A549 (cell line): Measurements from ENCODE around the gene RAB9A.

Source experiments
- CBX2 ChIP-seq: fragments of 200-600 bp; sonication (generic); IDR thresholded peaks from 2 replicates; pipeline ENCODE4 v1.6.1; 2016; ENCODE audit warnings: low read depth, mild to moderate bottlenecking, borderline replicate concordance
- CEBPB ChIP-seq, 2 experiments: fragments of >200 bp in 1 of 2; sonication (Bioruptor Twin) in 1 of 2; formaldehyde crosslinking in 1 of 2; IDR thresholded peaks; 2 replicates each; pipeline ENCODE4 v1.6.1; 2012 to 2016
- CTCF ChIP-seq: fragments of >200 bp; sonication (Bioruptor Twin); formaldehyde crosslinking; IDR thresholded peaks from 3 replicates; pipeline ENCODE4 v1.5.1; 2016
- EP300 ChIP-seq, 2 experiments: fragments of >200 bp; sonication (Bioruptor Twin); formaldehyde crosslinking; IDR thresholded peaks; 2 replicates in 1 of 2; 3 replicates in 1 of 2; pipeline ENCODE4 v1.6.1; 2016 to 2017
- FOSL2 ChIP-seq, 2 experiments: fragments of 450-650 bp in 1 of 2; fragments of >200 bp in 1 of 2; sonication (Bioruptor Twin) in 1 of 2; formaldehyde crosslinking; IDR thresholded peaks; 2 replicates each; pipeline versions ENCODE4 v1.5.0 to v1.6.1; 2016 to 2020; ENCODE audit warnings: mild to moderate bottlenecking in 1 of 2, moderate library complexity in 1 of 2
- FOXS1 ChIP-seq: fragments of 250-450 bp; sonication (Bioruptor Pico); IDR thresholded peaks from 2 replicates; pipeline ENCODE4 v1.5.0; 2020; ENCODE audit warnings: mild to moderate bottlenecking, moderate library complexity
- KDM5A ChIP-seq: fragments of 200-600 bp; sonication (generic); IDR thresholded peaks from 2 replicates; pipeline ENCODE4 v1.6.1; 2016; ENCODE audit warnings: antibody characterized with exemption, mild to moderate bottlenecking
- MAFK ChIP-seq: fragments of 450-650 bp; IDR thresholded peaks from 2 replicates; pipeline ENCODE4 v1.6.1; 2014; ENCODE audit not compliant: partially characterized antibody
- MYC ChIP-seq: IDR thresholded peaks from 2 replicates; pipeline ENCODE4 v1.6.1; 2012; ENCODE audit warnings: mild to moderate bottlenecking, inconsistent platforms, low read length, improper control_type of control experiment, borderline replicate concordance
- NR3C1 ChIP-seq: fragments of >200 bp; sonication (Bioruptor Twin); formaldehyde crosslinking; IDR thresholded peaks from 3 replicates; pipeline ENCODE4 v1.6.1; 2017
- REST ChIP-seq: fragments of 200-600 bp; sonication (generic); IDR thresholded peaks from 2 replicates; pipeline ENCODE4 v1.6.1; 2016; ENCODE audit warnings: antibody characterized with exemption, mild to moderate bottlenecking, moderate library complexity
- SMC3 ChIP-seq: fragments of >200 bp; sonication (Bioruptor Twin); formaldehyde crosslinking; IDR thresholded peaks from 3 replicates; pipeline ENCODE4 v1.6.1; 2018; ENCODE audit warnings: inconsistent platforms
- USF2 ChIP-seq: fragments of 450-650 bp; IDR thresholded peaks from 2 replicates; pipeline ENCODE4 v1.6.1; 2014; ENCODE audit warnings: antibody characterized with exemption

GRCh38 chrX:13685126-13685763, 3.7 kb upstream of the RAB9A start:
- TF ChIP-seq REST (no peak), FOSL2 (IDR thresholded peaks at IDR 0.05) (no peak), FOSL2 (CRISPR knock-in tag; IDR thresholded peaks at IDR 0.05) (peak; percentile 61), USF2 (no peak), CTCF (no peak), MYC (no peak), FOXS1 (CRISPR knock-in tag) (no peak), MAFK (no peak), NR3C1 (no peak), CBX2 (no peak), EP300 (IDR thresholded peaks at IDR 0.05) (no peak), KDM5A (no peak), CEBPB (IDR thresholded peaks at IDR 0.05) (no peak), SMC3 (no peak)
